A673 (cell line): ENCODE results near the gene INPP4A.

ENCODE experiments used
- CTCF ChIP-seq: fragments of 300-800, 200-600 bp; sonication (generic); conservative IDR thresholded peaks from 2 replicates; pipeline ENCODE4 v1.5.1; 2017; ENCODE audit warnings: low read depth, mild to moderate bottlenecking, antibody characterized with exemption, low read length, moderate library complexity, mixed read lengths
- EZH2 ChIP-seq: fragments of 200-600 bp; sonication (generic); IDR thresholded peaks from 2 replicates; pipeline ENCODE4 v1.6.1; 2017; ENCODE audit warnings: borderline replicate concordance, low read depth, mild to moderate bottlenecking, mixed read lengths, antibody characterized with exemption, low read length; ENCODE audit not compliant: poor library complexity, severe bottlenecking

- TF ChIP-seq CTCF (no peak), EZH2 (no peak)
Measured at GRCh38 chr2:98623657-98624056, 179.0 kb downstream of the INPP4A start.
